Right ventricle myocardium superior (tissue), 1 donor: Measurements from ENCODE around the gene IL17A. TPM values are rescaled to one million over a fixed set of nuclear protein-coding genes. Genes with fewer than 3 reads are reported as not detected.

Experiments
- ATAC-seq: fragments of 200-7000 bp; cut with Tn5 transposase; one replicate; pipeline ENCODE4 v1.9.1; 2020; ENCODE audit warnings: mild to moderate bottlenecking; ENCODE audit not compliant: poor library complexity
- DNase-seq: peaks from one replicate; pipeline ENCODE4 v3.0.0-alpha.2; 2020
- intact Hi-C: fragments of 100-400 bp; cut with DNase I; formaldehyde crosslinking; loops from one replicate; pipeline ENCODE4 v1.11.2; 2022
- microRNA-seq: library from miRNA; unstranded; fragments of <30 nt; microRNA quantifications from one replicate; pipeline ENCODE4 v1.2.0, GENCODE V29; 2020
- total RNA-seq: library from RNA; stranded (reverse); fragmentation: NEBNext Ultra II Directional; extraction: Animal tissue kit (Norgen Biotek cat#: 25700); gene quantifications from one replicate; pipeline ENCODE4 v1.2.1, GENCODE V29; 2021
- donor health status: DM: no; HTN: yes; CAD: no; lungs with severe emphysema.

IL17A gene
- total RNA-seq, 1 donor from 2014 or later = not detected

DNA sequence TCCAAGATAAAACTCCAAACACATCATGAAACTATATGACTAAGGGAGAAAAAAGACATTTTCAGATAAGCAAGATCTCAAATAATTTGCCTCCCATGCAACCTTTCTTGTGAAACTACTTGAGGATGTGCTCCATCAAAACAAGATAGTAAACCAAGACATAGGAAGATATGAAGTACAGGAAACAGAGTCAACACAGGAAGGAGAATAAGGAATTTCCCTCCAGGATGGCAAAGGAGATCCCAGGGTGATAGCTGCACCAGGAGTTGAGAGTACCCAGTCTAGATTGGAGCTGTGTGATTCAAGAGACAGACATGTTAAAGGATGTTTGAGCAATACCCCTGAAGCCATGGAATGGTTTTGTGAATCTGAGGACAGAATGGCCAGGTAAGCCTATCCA lies 15.3 kb downstream of the IL17A start:
- DNase-seq (no peak), ATAC-seq (no peak)
- intact Hi-C loops = no loop called here

GRCh38 chr6:52207066-52207465 lies 20.9 kb downstream of the IL17A start:
- DNase-seq (no peak), ATAC-seq (no peak)
- intact Hi-C loops = no loop called here

- DNase-seq = no peak
- no peak for ATAC-seq
- intact Hi-C loops = no loop called here
These were observed 22.4 kb downstream of the IL17A start for GRCh38 chr6:52208612-52209011.

- intact Hi-C loops = no loop called here
- no peak for DNase-seq
- no peak for ATAC-seq
These were observed 23.6 kb downstream of the IL17A start for GRCh38 chr6:52209770-52210169.

- DNase-seq = no peak
- intact Hi-C loops = no loop called here
- ATAC-seq = no peak
These were observed 24.1 kb downstream of the IL17A start for GRCh38 chr6:52210227-52210626.

GRCh38 chr6:52213127-52213526 lies 27.0 kb downstream of the IL17A start:
- DNase-seq (no peak), ATAC-seq (no peak)
- intact Hi-C loops = no loop called here

GRCh38 chr6:52215787-52216186 lies 29.6 kb downstream of the IL17A start:
- no peak for DNase-seq
- ATAC-seq = no peak
- intact Hi-C loops = no loop called here

DNA sequence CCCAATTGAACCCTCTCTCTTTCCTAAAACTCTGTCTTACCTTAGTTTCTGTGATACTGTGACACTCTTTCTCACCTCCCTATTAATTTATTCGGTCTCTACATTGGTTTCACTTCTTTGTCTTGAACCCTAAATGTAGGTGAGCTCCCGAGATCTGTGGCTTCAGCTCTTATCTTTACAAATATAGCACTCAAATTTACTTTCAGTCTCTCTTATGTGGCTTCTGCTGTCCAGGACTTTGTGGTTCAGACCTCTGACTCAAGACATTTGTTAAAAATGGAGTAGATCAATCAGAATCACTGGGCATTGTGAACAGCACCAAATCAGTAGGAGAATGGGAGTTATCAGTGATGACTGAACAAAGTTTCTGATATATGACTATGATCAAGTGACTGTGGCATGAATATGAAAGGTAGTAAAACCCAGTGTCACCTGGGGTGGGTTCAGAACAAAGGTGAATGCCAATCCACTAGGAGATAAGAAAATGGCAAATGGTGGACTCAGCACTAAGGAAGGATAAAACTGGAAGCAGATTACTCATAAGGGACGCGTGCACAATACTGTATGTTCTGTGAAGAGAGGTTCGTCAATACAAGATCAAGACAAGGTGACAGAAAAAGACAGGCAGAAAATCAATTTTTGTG lies 30.9 kb downstream of the IL17A start:
- DNase-seq (no peak), ATAC-seq (no peak)
- intact Hi-C loops = no loop called here

GRCh38 chr6:52217761-52218160 lies 31.6 kb downstream of the IL17A start:
- DNase-seq (no peak), ATAC-seq (no peak)
- intact Hi-C loops = no loop called here

DNA sequence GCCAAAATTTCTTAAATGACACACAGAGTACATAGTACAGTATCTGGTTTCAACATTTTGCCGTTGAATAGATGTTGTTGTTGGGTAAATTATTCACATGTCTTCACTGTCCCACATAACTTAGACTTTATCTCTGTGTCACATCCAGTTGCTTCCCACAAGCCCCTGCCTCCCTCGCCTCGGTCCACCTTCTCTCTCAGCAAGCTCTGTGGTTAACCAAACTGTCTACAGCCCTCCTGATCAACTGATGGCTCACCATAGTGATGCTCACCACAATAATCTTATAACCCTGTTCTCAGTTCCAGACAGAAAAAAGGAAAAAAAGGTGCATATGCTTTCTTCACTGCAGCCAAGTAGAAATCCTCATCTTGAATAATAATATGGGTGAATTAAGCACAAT lies 35.1 kb downstream of the IL17A start:
- no peak for ATAC-seq
- DNase-seq = no peak
- intact Hi-C loops = no loop called here

DNA sequence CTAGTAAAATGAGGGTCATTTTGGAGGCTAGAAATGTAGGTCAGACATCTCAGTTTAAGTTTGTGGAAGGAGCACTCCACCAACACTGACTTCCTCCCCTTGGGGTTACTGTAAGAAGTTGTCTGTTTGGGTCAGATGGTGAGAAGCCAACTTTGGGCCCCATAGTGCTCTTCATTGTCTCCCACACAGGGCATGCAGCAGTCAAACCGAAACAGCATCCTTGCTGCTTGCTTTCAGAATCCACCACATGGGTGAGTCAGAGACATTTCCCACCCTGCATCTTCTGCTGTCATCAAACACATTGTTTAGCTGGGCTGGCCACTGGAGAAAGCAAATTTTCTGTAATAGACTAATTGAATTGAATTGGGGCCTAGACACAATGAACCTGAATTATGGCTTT lies 41.3 kb downstream of the IL17A start:
- no peak for ATAC-seq
- intact Hi-C loops = no loop called here
- no peak for DNase-seq

- DNase-seq (no peak), ATAC-seq (no peak)
- intact Hi-C loops = loop anchor here (10.0 kb wide), 1 partner anchor 66 kb away; no protein-coding TSS in a partner anchor
These were observed 44.5 kb downstream of the IL17A start for GRCh38 chr6:52230685-52231084.

DNA sequence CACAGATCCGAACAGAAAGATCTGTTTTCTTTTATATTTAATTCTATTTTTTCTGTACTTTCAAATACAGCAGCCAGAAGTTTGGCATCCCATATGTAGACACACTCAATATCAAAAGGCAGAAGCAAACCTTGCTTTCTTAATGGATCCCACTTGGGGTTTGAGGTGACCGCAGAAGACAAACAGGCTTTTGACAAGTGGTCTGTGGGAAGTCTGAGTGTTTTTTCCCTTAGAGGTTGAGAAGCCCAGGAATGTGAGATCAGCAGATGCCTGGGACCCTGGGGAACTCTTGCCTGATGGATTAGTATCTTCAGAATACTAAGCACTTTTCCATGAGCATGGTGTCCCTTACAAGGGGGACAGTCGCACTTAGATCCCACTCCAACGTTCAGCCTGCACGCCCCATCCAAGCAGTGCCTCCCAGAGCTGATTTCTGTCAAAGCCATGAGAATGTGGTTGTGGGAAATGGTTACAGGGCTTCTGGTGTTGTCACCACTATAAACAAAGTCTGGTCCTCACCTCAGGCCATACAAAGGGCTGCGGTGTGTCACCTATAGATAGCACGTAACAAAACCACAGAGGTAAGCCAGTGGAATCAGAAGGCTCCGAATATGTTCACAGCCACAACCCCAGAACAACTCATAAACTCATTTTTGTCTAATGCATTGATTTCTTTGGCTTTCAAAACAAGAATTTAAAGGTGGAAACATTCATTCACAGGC lies 45.4 kb downstream of the IL17A start:
- ATAC-seq (no peak), DNase-seq (no peak)
- intact Hi-C loops = loop anchor here (10.0 kb wide), 1 partner anchor 67 kb away; no protein-coding TSS in a partner anchor

DNA sequence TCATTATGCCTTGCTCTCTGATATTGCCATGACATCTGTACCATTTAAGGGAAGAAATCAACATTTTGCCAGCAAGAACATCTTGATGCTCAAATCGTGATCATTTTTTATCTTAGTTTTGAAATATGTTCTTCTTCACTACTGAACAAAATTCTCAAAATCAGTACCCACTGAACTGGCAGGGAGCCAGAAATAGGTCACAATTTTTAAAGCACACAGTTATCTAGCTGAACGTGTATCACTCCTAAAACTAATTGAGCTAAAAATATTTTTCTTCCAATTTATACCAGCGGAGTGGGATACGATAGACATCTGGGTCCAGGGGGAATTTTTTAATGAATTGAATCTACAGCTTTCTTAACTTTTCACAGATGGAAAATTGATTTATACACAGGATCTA lies 46.8 kb downstream of the IL17A start:
- ATAC-seq (no peak), DNase-seq (no peak)
- intact Hi-C loops = loop anchor here (10.0 kb wide), 1 partner anchor 68 kb away; no protein-coding TSS in a partner anchor

GRCh38 chr6:52233975-52234823 lies 48.0 kb downstream of the IL17A start:
- no peak for DNase-seq
- intact Hi-C loops = loop anchor here (10.0 kb wide), 1 partner anchor 69 kb away; no protein-coding TSS in a partner anchor
- no peak for ATAC-seq

Small RNA genes within 50 kb of the gene (microRNA-seq; reads per million reads assigned to microRNA genes)
- gene MIR133B (48.5 reads per million, percentile 46 among the genes with 10 or more reads in this experiment), gene MIR206 (not detected)

Other genes starting within 250 kb of the IL17A start
- gene PKHD1, start 98.8 kb upstream of the IL17A start, total RNA-seq = not detected
- gene IL17F, start 58.1 kb downstream of the IL17A start, total RNA-seq = not detected
- gene MCM3, start 98.4 kb downstream of the IL17A start, total RNA-seq = 19.3 TPM
- gene PAQR8, start 175.8 kb downstream of the IL17A start, total RNA-seq = 2.6 TPM
- 6.4 TPM for gene EFHC1, start 234.0 kb downstream of the IL17A start, total RNA-seq